HG03135 (cell line): ENCODE results near the gene CCT6A.
A peak's percentile ranks its signal among the peaks of the same experiment; 100 is the strongest.
"Not testable (repeated sequence)": the region's sequence is repeated elsewhere in the genome, so short reads cannot be mapped to it uniquely, and the experiment has no call there.

Experiments
- ATAC-seq: cut with Tn5 transposase; IDR thresholded peaks from one replicate; pipeline ENCODE4 v1.9.1; 2021; ENCODE audit warnings: mild to moderate bottlenecking, moderate library complexity; ENCODE audit not compliant: unreplicated experiment

The CCT6A gene

GRCh38 chr7:56051339-56052191 lies at the start of gene CCT6A, which contains the start of gene PSPH:
TSS of gene CCT6A (plus strand) at chr7:56051765. CDS start at chr7:56051849, 84 bp downstream.
TSS of gene PSPH (minus strand) at chr7:56051444. CDS start at chr7:56021212, 30,232 bp downstream.
- peak; percentile 97 for ATAC-seq

- ATAC-seq: no peak
These were observed 47.8 kb upstream of the CCT6A start for GRCh38 chr7:56003749-56004148.

GRCh38 chr7:56007167-56007652 lies 44.4 kb upstream of the CCT6A start:
- no peak for ATAC-seq

GRCh38 chr7:56007891-56008290 lies 43.7 kb upstream of the CCT6A start:
- no peak for ATAC-seq

GRCh38 chr7:56009695-56010094 lies 41.9 kb upstream of the CCT6A start:
- no peak for ATAC-seq

GRCh38 chr7:56017015-56017414 lies 34.5 kb upstream of the CCT6A start:
- ATAC-seq: not testable (repeated sequence)

- no peak for ATAC-seq
These were observed 32.1 kb upstream of the CCT6A start for GRCh38 chr7:56019501-56019900.

GRCh38 chr7:56023500-56023899 lies 28.1 kb upstream of the CCT6A start:
- ATAC-seq: no peak

GRCh38 chr7:56026538-56026937 lies 25.0 kb upstream of the CCT6A start:
- ATAC-seq: no peak

GRCh38 chr7:56028942-56029630 lies 22.5 kb upstream of the CCT6A start:
- ATAC-seq: no peak

GRCh38 chr7:56030340-56030739 lies 21.2 kb upstream of the CCT6A start:
- ATAC-seq: no peak

- not testable (repeated sequence) for ATAC-seq
These were observed 20.0 kb upstream of the CCT6A start for GRCh38 chr7:56031556-56031955.

GRCh38 chr7:56032578-56032977 lies 19.0 kb upstream of the CCT6A start:
- not testable (repeated sequence) for ATAC-seq

- ATAC-seq: peak; percentile 93
These were observed 17.7 kb upstream of the CCT6A start for GRCh38 chr7:56033671-56034432.

- ATAC-seq: no peak
These were observed 10.8 kb upstream of the CCT6A start for GRCh38 chr7:56040730-56041129.

GRCh38 chr7:56045758-56046157 lies 5.8 kb upstream of the CCT6A start:
- ATAC-seq: not testable (repeated sequence)

GRCh38 chr7:56046721-56047445 lies 4.7 kb upstream of the CCT6A start:
- ATAC-seq: no peak

GRCh38 chr7:56047446-56048116 lies 4.0 kb upstream of the CCT6A start:
- not testable (repeated sequence) for ATAC-seq

GRCh38 chr7:56048245-56048644 lies 3.3 kb upstream of the CCT6A start:
- no peak for ATAC-seq

GRCh38 chr7:56048763-56049162 lies 2.8 kb upstream of the CCT6A start:
- not testable (repeated sequence) for ATAC-seq
